AG08396 (cell line): ENCODE data around the gene AADAC.
"Not testable (repeated sequence)": the region's sequence is repeated elsewhere in the genome, so short reads cannot be mapped to it uniquely, and the experiment has no call there.

Experiments
- DNase-seq: peaks from one replicate; pipeline ENCODE4 v3.0.0; 2012; ENCODE audit warnings: low spot score, mixed read lengths

The AADAC gene

GRCh38 chr3:151813799-151814198, at the start of gene AADAC:
TSS of gene AADAC (plus strand) at chr3:151814116. CDS start at chr3:151814163, 47 bp downstream.
- no peak for DNase-seq

GRCh38 chr3:151764699-151765098, 49.2 kb upstream of the AADAC start:
- not testable (repeated sequence) for DNase-seq

- no peak for DNase-seq
Observed at GRCh38 chr3:151765685-151766084, 48.2 kb upstream of the AADAC start.

- DNase-seq = no peak
Observed at GRCh38 chr3:151766454-151766853, 47.5 kb upstream of the AADAC start.

- DNase-seq = no peak
Observed at GRCh38 chr3:151768393-151768930, 45.5 kb upstream of the AADAC start.

GRCh38 chr3:151769175-151769574, 44.7 kb upstream of the AADAC start:
- DNase-seq = no peak

GRCh38 chr3:151770956-151771355, 43.0 kb upstream of the AADAC start:
- peak; percentile 37 for DNase-seq

GRCh38 chr3:151772825-151773480, 41.0 kb upstream of the AADAC start:
- no peak for DNase-seq

GRCh38 chr3:151774235-151774634, 39.7 kb upstream of the AADAC start:
- DNase-seq = no peak

GRCh38 chr3:151774910-151775309, 39.0 kb upstream of the AADAC start:
- no peak for DNase-seq

- DNase-seq = no peak
Observed at GRCh38 chr3:151775314-151776258, 38.3 kb upstream of the AADAC start.

GRCh38 chr3:151776259-151776740, 37.6 kb upstream of the AADAC start:
- DNase-seq = no peak

- no peak for DNase-seq
Observed at GRCh38 chr3:151777880-151778279, 36.0 kb upstream of the AADAC start.

- DNase-seq = no peak
Observed at GRCh38 chr3:151787626-151788025, 26.3 kb upstream of the AADAC start.

GRCh38 chr3:151788401-151788800, 25.5 kb upstream of the AADAC start:
- no peak for DNase-seq

- no peak for DNase-seq
Observed at GRCh38 chr3:151789853-151790463, 24.0 kb upstream of the AADAC start.

- DNase-seq = not testable (repeated sequence)
Observed at GRCh38 chr3:151790763-151791162, 23.2 kb upstream of the AADAC start.

GRCh38 chr3:151792411-151792810, 21.5 kb upstream of the AADAC start:
- DNase-seq = no peak

- no peak for DNase-seq
Observed at GRCh38 chr3:151793636-151794035, 20.3 kb upstream of the AADAC start.

GRCh38 chr3:151794080-151794479, 19.8 kb upstream of the AADAC start:
- no peak for DNase-seq

- peak; percentile 41 for DNase-seq
Observed at GRCh38 chr3:151795276-151795675, 18.6 kb upstream of the AADAC start.

- no peak for DNase-seq
Observed at GRCh38 chr3:151796105-151796680, 17.7 kb upstream of the AADAC start.
